GM13976 (cell line): ENCODE measurements around the gene ATP2B2.

Experiments used
- DNase-seq: peaks from one replicate; pipeline ENCODE4 v3.0.0; 2012; ENCODE audit warnings: low spot score
- CTCF ChIP-seq: IDR thresholded peaks from 2 replicates; pipeline ENCODE4 v1.5.1; 2012; ENCODE audit warnings: borderline replicate concordance, mild to moderate bottlenecking; ENCODE audit not compliant: insufficient read depth; ENCODE audit errors: extremely low read depth, missing control alignments, control extremely low read depth
- in situ Hi-C: fragments of 300-500 bp; cut with MboI; formaldehyde crosslinking; loops from one replicate; pipeline ENCODE4 v1.12.0; 2022; ENCODE audit warnings: low sequenced_read_pairs, mixed read lengths, inconsistent platforms; ENCODE audit not compliant: unreplicated experiment

Gene ATP2B2

GRCh38 chr3:10524270-10524669, 18.9 kb upstream of the ATP2B2 start:
- in situ Hi-C loops: no loop called here
- DNase-seq: no peak
- no peak for TF ChIP-seq CTCF

- TF ChIP-seq CTCF: no peak
- in situ Hi-C loops: no loop called here
- DNase-seq: no peak
These were observed 18.2 kb upstream of the ATP2B2 start for GRCh38 chr3:10523561-10523960.

- no peak for DNase-seq
- in situ Hi-C loops: no loop called here
- no peak for TF ChIP-seq CTCF
These were observed 17.4 kb upstream of the ATP2B2 start for GRCh38 chr3:10522646-10523303.

- DNase-seq: no peak
- in situ Hi-C loops: no loop called here
- TF ChIP-seq CTCF: no peak
These were observed 16.5 kb upstream of the ATP2B2 start for GRCh38 chr3:10521772-10522441.

GRCh38 chr3:10520072-10520471, 14.7 kb upstream of the ATP2B2 start:
- no peak for TF ChIP-seq CTCF
- DNase-seq: no peak
- in situ Hi-C loops: no loop called here

GRCh38 chr3:10519236-10519635, 13.8 kb upstream of the ATP2B2 start:
- TF ChIP-seq CTCF: no peak
- in situ Hi-C loops: no loop called here
- DNase-seq: no peak
